HG03039 (cell line): ENCODE results near the gene CACNA1C.

Experiments
- ATAC-seq: cut with Tn5 transposase; IDR thresholded peaks from one replicate; pipeline ENCODE4 v1.9.1; 2021; ENCODE audit warnings: mild to moderate bottlenecking, moderate library complexity; ENCODE audit not compliant: unreplicated experiment

Gene CACNA1C

DNA sequence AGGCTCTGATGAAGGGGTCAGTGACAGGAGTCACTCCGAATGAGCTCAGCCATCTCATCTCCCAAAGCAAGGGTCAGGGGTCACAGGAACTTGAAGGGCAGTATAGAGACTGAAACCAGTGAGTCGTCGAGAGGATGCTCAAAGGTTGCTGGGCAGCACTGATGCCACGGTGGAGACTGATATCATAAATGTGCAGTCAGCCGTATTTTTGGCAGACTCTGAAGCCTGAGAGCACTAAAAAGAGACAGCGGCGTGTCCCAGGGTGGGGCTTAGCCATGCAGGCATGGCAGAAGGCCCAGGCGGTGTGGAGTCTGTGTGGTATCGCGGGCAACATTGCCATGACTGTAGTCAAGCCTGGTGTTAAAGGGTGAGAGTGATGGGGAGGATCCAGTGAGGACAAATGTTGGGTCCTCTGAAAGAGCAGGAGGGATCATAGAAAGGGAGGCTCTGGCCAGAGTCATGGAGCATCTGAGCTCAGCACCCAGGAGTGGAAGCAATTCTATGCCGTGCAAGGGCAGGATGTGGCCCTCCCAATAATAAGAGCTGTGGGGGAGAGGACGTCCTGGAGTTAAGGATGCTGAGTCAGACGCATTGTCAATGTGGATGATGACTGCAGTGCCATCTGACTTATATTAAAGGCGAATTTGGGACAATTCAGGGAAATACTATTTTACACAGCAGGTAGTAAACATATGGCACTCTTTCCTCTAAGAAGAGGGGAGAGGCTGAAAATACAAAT is 500.8 kb downstream of the CACNA1C start:
- ATAC-seq: no peak

DNA sequence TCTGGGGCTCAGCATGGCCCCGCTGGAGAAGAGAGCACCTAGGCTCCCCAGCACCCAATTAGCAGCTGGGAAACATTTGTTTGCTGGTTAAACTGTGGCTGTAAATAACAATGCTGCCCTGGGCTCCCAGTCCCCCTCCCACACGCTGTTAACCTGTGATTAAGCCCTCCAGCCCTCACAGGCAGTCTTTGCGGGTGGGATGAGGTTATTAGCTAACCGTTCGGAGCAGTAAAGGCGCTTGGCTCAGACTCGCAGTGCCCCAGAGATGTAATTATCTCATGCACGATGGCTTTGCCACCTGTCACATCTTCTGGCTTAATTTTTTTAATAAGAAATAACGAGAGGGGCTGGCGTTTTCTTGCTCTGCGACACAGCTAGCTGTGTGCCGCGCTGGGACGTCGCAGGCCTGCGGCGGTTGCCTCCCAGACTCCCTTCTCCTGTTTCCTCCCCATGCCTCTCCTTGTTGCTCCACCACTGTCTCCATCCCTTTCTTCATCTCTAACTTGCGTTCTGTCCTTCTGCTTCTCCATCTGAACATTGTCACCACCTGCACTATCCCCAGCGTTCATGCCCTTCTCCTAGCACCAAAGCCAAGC is 502.8 kb downstream of the CACNA1C start:
- no peak for ATAC-seq

DNA sequence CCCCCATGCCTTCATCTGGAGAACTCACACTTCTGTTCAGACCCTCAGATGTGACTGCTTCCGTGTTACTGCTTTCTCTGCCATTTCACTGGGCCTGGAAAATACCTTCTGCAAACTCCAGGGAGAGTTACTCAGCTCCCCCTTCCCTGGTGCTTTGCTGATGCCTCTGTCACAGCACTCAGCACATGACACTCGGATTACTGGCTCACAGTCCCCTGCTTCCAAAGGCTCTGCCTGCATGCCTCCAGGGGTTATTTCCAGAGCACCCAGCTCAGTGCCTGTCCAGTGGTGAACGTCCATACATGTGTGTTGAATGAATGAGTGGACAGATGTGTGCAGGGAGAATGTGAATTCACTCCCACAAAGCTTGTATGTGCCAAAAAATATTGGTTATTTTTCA is 504.8 kb downstream of the CACNA1C start:
- ATAC-seq: no peak

DNA sequence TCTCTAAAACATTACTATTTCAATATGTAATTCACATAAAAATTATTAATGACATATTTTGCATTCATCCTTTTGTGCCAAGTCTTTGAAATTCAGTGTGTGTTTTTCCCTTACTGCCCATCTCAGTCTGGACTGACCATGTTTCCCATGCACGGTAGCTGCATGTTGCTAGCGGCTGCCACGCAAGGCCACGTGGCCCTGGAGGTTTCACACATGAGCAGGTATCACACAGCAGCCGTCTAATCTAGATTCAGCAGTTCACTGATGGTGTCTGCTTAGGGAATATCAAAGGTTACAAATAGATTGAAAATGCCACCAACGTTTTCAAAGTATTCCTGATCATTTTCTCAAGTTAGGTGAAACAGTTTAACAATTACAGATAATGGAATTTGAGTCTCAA is 507.1 kb downstream of the CACNA1C start:
- no peak for ATAC-seq

DNA sequence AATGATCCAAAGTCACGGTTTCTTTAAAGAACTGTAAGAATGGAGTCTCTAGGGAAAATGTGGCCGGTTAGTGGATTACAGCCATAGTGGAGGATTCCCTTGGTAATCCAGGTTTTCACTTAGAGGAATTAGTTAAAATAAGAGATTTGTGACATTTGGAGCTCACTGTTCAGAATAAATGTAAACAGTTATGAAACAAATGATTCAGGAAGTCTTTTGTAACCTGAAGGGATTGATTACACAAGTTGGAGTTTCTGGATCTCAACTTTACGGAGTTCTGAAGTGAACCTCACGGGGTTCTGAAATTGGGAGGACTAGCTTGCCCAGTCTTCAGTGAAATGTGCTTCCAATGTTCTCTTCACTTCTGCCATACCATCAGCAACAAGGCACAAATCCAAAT is 507.6 kb downstream of the CACNA1C start:
- ATAC-seq: no peak

DNA sequence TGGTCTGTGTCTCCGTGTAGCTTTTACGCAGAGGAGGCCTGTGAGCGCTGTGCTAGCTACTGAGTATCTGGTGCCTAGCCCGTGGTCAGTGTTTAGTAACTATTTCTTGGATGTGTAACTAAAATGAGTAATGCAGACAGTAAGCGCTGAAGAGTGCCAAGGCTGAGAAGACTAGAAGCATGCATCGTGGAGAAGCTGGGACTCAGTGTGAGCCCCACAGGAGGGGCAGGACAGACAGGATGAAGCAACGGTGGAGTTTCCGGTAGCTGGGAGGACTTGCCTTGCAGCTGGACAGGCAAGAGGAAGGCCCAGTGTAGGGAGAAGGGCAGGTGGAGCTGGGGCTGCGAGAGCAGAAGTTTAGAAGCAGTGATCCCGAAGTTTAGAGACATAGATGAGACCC is 508.6 kb downstream of the CACNA1C start:
- ATAC-seq: no peak

DNA sequence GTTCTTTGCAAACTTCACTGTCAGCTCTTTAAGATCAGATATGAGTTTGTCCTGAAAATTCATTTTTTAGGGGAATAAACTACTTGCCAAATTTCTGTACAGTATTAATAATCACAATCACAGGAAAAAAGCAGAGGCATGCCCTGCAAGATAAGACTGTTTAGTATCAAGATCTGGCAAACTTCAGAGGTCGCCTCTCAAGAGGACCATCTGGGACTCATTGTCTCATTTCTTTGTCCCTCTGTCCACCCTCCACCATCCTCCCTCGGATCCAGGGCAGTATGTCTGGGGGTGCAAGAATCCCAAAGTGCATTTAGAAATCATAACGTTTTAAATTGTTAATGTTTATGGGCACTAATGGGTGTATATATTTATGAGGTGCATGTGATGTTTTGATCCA is 509.6 kb downstream of the CACNA1C start:
- ATAC-seq: no peak

DNA sequence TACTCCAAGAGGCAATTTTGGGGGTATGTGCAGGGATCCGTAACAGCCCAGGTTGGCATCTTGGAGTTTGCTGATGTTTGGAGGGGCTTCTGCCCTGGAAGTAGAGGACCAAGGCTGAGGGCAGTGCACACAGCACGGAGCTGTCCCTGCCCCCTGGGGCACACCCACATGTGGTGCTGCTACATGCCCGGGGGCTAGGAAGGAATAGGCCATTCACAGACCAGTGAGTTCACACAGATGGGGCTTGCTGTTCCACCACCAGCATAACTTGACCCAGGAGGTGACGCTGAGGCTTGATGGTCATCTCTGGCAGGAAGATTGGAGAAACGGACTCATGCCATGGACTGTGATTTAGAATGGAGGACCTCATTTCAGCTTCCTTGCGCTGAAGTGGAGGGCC is 510.9 kb downstream of the CACNA1C start:
- no peak for ATAC-seq

DNA sequence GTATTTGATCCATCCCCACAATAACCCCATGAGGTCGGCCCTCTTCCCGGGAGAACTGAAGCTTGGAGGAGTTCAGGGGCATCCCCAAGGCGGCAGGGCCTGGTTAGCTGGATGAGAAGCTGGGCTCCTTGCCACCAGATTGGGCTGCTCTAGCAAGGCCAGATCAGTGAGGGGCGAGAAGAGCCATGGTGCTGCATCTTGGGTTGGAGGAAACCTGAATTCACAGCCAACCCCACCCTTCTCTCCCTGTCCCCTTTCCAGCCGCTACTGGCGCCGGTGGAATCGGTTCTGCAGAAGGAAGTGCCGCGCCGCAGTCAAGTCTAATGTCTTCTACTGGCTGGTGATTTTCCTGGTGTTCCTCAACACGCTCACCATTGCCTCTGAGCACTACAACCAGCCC is 513.4 kb downstream of the CACNA1C start:
- ATAC-seq: no peak

DNA sequence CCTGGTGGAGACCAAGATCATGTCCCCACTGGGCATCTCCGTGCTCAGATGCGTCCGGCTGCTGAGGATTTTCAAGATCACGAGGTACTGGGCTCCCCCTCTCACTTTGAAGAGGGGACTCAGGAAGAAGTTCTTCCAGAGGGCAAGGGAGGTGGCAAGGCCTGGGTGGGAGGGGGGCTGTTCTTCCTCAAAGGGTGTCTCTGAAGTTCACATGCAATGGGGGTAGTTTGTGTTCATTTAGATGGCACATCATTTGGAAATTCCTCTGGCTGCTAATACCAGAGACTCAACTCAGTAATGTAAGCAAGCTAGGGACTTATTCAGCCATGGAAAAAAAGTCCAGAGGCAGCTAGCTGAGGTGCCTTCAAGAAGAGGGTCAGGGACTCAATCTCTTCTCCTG is 514.9 kb downstream of the CACNA1C start:
- no peak for ATAC-seq

DNA sequence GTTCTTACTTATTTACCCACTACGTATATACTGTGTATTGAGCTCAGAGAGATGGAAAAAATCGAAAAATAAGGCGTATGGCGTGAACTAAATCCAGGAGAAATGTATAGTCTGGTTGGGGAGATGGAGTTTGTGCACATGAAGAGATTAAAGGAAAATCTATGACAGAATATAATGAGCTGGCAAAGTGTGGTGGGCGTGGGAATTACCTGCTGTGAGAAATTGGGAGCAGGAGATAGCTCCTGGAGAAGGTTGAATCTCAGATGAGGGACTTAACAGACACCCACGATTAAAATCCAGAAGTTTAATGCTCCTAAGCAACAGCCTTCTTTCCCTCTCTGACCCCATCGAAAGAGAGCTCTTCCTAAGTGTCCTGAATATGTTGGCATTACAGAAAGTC is 517.8 kb downstream of the CACNA1C start:
- no peak for ATAC-seq

DNA sequence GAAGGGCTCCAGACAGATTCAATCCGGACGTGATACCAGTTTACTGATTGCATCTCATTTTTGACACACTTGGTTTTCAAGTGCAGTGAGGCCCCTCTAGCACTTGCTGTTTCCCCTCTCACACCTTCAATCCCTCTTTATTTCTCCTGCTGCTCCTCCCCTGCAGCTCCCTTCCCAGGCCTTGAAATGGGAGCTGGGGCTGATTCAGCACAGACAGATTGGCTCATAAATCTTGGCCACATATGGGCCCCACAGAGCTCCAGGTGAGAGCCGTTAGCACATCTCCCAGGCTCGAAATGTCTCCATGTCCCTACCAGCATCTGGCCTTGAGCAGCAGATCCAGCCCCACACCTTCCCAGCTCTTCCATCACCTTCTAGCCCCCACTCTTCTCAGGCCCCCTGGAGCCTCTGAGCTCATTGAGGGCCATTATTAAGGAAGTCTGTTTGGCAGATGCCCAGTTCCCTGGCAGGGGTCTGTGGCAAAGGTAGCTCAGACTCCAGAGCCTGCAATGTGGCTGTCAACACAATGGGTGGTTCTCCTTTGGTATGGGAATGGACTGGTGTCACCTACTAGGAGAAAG is 521.7 kb downstream of the CACNA1C start:
- no peak for ATAC-seq

DNA sequence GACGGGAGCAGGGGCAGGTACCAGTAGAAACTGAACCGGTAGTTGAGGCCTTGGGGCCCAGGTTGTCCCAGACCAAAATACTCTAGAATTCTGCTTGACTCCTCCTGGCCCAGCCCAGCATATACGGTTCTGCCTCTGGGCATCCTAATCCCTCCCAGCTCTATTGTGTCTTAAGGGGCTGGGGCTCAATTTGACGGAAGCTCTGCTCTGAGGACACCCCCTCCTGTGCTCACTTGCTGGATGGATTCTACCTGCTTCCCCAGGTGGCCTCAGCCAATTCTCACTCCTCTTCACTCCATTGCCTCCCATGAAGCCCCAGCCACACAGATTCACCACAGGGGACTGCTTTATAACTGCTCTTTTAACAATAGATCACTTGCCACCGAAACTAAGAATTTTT is 522.5 kb downstream of the CACNA1C start:
- no peak for ATAC-seq

DNA sequence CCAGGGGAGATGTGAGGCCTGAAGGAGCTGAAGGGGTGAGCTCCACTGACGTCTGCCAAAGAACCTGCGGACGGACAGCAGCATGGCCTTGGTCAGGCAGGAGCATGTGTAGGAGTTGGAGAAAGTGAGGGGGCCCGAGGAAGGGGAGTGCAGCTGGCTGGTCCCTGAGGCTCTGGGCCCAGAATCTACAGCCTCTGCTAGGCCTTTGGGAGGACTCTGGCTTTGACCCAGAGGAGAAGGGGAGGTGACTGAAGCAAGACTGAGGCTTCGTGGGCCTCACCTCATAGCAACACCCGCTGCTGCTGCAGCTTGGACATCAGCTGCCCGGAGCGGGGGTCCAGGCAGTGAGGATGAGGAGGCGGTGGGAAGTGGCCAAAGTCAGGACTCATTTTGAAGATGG is 525.4 kb downstream of the CACNA1C start:
- no peak for ATAC-seq

DNA sequence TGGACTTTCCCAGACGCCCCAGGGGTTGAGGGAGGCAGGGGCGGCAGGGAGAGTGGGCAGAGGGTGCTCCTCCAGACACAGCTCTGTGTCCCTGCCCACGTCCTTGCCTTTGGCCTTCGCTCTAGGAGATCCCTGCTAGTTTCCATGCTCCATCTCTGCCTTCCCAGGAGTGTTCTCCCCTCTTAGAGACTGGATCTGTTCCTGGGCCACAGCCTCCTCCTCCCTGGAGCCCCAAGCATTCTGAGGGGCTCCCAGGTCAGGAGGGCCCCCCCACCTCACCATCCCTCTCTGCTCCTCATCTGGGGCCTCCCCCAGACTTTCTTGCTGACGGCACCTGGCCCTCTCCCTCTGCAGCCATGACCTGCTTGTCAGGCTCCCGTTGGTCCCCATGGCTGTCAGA is 526.0 kb downstream of the CACNA1C start:
- ATAC-seq: no peak

DNA sequence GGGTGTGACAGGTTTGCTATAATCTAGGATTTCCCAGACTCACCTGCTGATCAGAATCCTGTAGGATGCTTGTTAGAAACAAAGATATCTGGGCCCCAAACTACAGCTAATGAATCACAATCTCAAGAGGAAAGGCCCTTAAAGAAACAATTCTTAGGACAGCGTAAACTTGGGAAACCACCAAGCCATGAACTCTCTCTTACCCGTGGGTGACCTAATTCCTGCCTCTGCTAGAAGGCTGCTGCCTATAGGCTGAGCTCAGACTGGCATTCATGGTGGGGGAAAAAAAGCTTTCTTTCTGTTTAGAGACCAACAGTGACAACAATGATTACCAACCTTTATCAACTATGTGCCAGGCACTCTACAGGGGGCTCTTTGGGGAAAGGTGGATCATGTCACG is 528.0 kb downstream of the CACNA1C start:
- no peak for ATAC-seq

DNA sequence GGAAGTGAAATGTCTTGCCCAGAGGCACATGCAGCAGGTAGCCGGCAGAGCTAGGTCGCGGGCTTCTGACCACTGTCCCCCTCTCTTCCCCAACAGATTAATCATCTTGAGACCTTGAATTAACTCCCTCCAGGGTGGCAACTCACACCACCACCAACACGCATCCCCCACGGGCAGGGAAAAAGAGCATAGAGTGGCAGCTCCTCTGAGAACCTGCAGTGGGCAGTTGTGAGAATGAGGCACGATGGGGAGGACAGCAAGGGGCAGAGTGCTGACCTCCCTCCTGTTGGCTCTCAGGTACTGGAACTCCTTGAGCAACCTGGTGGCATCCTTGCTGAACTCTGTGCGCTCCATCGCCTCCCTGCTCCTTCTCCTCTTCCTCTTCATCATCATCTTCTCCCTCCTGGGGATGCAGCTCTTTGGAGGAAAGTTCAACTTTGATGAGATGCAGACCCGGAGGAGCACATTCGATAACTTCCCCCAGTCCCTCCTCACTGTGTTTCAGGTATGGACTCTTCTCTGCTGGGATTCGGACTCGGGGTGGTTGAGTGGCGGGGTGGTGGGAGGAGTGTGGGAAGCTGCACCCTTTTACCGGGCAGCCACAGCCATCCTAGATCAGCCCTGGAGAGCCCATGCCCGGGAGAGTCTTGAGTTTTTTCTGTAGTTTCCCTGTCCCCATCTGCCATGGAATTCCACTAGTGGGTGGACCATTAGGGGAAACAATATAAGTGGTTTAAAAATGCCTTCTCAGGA is 528.7 kb downstream of the CACNA1C start:
- no peak for ATAC-seq

DNA sequence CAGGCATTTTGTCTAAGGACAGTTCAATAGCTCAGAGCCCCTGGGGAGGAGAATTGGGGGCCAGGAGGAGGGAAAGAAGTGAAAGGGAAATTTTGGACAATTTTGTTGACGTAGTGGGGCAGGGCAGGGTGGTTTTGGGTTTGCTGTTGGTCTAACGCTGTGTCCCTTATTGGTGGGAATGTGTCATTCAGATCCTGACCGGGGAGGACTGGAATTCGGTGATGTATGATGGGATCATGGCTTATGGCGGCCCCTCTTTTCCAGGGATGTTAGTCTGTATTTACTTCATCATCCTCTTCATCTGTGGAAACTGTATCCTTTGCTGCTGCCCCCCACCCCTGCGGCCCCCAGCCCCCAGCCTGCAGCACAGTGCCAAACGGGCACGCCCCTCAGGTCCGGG is 529.8 kb downstream of the CACNA1C start:
- no peak for ATAC-seq

DNA sequence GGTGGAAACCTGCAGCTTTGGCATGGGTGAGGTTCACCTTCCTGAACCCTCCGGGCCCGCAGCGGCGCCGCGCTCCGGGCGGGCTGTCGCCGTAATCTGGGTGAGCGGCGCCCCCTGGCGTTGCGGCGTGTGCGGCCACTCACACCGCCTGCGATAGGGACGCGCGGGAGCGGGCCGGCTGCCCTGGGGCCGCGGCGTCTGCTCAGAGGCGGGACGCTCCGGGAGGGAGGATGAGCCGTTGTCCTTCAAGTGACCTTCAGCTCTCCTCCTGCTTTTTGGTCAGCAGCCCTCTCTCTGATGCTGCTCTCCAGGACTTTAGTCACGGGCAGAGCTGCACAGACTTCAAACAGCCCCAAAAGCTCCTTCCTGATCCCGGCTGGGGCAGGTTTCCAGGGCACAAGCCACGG is 530.3 kb downstream of the CACNA1C start:
- no peak for ATAC-seq

DNA sequence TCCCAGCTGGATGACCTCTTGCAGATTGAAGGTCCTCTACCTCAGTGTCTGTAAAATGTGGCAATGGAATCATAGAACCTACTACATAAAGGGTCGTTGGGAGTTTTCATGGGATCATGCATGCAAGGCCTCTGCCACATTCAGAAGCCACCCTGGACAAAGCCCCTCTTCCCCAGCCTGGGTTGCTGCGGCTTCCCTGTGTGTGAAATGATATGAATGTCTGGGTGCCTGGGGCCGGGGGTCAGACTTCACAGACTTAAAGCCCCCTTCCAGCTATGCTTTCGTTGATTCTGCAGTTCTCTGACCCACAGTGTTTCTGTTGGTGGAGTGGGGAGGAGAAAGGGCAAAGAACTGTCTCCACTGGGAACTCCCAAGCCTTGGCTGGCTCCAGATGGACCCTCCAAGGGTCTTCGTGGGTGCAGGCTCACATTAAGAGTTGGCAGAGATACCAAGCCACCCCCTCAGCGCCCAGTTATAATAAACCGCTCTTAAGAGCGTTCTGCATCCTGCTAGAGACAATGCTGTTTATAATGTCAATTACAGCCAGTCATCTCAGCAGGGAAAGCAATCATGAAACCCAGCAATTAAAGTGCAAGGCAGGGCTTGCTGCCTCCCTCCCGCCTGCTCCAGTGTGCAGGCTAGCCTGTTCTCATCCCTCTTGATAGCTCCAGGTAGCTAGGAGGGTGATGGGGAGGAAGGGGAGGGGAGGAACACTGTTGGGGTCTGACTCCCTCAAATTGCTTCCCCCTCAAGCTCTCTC is 531.0 kb downstream of the CACNA1C start:
- ATAC-seq: no peak
